BE2C (cell line): ENCODE measurements around the gene ALK.

Experiments used
- DNase-seq: peaks from one replicate; pipeline ENCODE4 v3.0.0-alpha.2; 2020
- H3K27me3 ChIP-seq: fragments of 250-450 bp; sonication (Bioruptor Pico); 2 replicates; pipeline ENCODE4 v1.5.1; 2020; ENCODE audit warnings: mild to moderate bottlenecking
- H3K36me3 ChIP-seq: fragments of 250-450 bp; sonication (Bioruptor Pico); 2 replicates; pipeline ENCODE4 v1.5.1; 2020; ENCODE audit warnings: mild to moderate bottlenecking
- H3K4me1 ChIP-seq: fragments of 250-450 bp; sonication (Bioruptor Pico); 2 replicates; pipeline ENCODE4 v1.5.1; 2020
- H3K4me3 ChIP-seq: 2 replicates; pipeline ENCODE4 v1.5.1; 2011; ENCODE audit warnings: low read depth, low read length
- H3K9me3 ChIP-seq: fragments of 250-450 bp; sonication (Bioruptor Pico); 2 replicates; pipeline ENCODE4 v1.5.1; 2020
- CTCF ChIP-seq: IDR thresholded peaks from 2 replicates; pipeline ENCODE4 v1.5.1; 2012; ENCODE audit warnings: mild to moderate bottlenecking, low read depth, low read length

ALK gene

GRCh38 chr2:29497375-29497774 is 424.0 kb downstream of the ALK start:
- H3K4me3 ChIP-seq, result no peak overlapping the region
- DNase-seq, result no peak
- H3K4me1 ChIP-seq, result peaks cover 5% of the 10 kb centered on the region
- no peaks in the 10 kb centered on the region for H3K27me3 ChIP-seq
- no peak for TF ChIP-seq CTCF
- no peaks in the 10 kb centered on the region for H3K36me3 ChIP-seq
- H3K9me3 ChIP-seq, result no peaks in the 10 kb centered on the region

- H3K4me1 ChIP-seq, result peaks cover 5% of the 10 kb centered on the region
- H3K27me3 ChIP-seq, result no peaks in the 10 kb centered on the region
- no peak overlapping the region for H3K4me3 ChIP-seq
- TF ChIP-seq CTCF, result no peak
- no peaks in the 10 kb centered on the region for H3K9me3 ChIP-seq
- no peaks in the 10 kb centered on the region for H3K36me3 ChIP-seq
- DNase-seq, result no peak
Observed at GRCh38 chr2:29496198-29496597, 425.2 kb downstream of the ALK start.

- Histone ChIP-seq H3K36me3 (no peaks in the 10 kb centered on the region), H3K4me1 (peaks cover 5% of the 10 kb centered on the region), H3K9me3 (no peaks in the 10 kb centered on the region), H3K4me3 (no peak overlapping the region), H3K27me3 (no peaks in the 10 kb centered on the region)
- TF ChIP-seq CTCF, result no peak
- DNase-seq, result no peak
Observed at GRCh38 chr2:29495536-29496060, 425.8 kb downstream of the ALK start.

GRCh38 chr2:29495068-29495467 is 426.3 kb downstream of the ALK start:
- H3K36me3 ChIP-seq, result no peaks in the 10 kb centered on the region
- no peak for TF ChIP-seq CTCF
- peaks cover 5% of the 10 kb centered on the region for H3K4me1 ChIP-seq
- no peak for DNase-seq
- H3K27me3 ChIP-seq, result no peaks in the 10 kb centered on the region
- no peaks in the 10 kb centered on the region for H3K9me3 ChIP-seq
- H3K4me3 ChIP-seq, result no peak overlapping the region

- Histone ChIP-seq H3K27me3 (no peaks in the 10 kb centered on the region), H3K4me3 (no peak overlapping the region), H3K9me3 (no peaks in the 10 kb centered on the region), H3K36me3 (no peaks in the 10 kb centered on the region), H3K4me1 (peaks cover 9% of the 10 kb centered on the region)
- TF ChIP-seq CTCF, result no peak
- no peak for DNase-seq
Observed at GRCh38 chr2:29492701-29493100, 428.7 kb downstream of the ALK start.

- H3K27me3 ChIP-seq, result no peaks in the 10 kb centered on the region
- DNase-seq, result no peak
Observed at GRCh38 chr2:29490045-29490444, 431.3 kb downstream of the ALK start.

More at GRCh38 chr2:29490045-29490444, 431.3 kb downstream of the ALK start:
- Histone ChIP-seq H3K36me3 (no peaks in the 10 kb centered on the region), H3K4me1 (peaks cover 13% of the 10 kb centered on the region), H3K9me3 (no peaks in the 10 kb centered on the region), H3K4me3 (no peak overlapping the region)
- no peak for TF ChIP-seq CTCF
